NCI-H1105 (cell line): Measurements from ENCODE around the gene WWOX.

Experiments
- DNase-seq: peaks from one replicate; lab custom pipeline; 2025; lab: John Stamatoyannopoulos, UW

Gene WWOX

GRCh38 chr16:78476615-78477014 lies 377.2 kb downstream of the WWOX start:
- no peak for DNase-seq

- DNase-seq: peak; percentile 36
Observed at GRCh38 chr16:78478267-78478861, 378.9 kb downstream of the WWOX start.

- DNase-seq: no peak
Observed at GRCh38 chr16:78479723-78480122, 380.3 kb downstream of the WWOX start.

- no peak for DNase-seq
Observed at GRCh38 chr16:78480588-78480987, 381.1 kb downstream of the WWOX start.

GRCh38 chr16:78483124-78483992 lies 383.9 kb downstream of the WWOX start:
- DNase-seq: no peak

GRCh38 chr16:78484509-78485058 lies 385.1 kb downstream of the WWOX start:
- no peak for DNase-seq

- DNase-seq: no peak
Observed at GRCh38 chr16:78485188-78485916, 385.9 kb downstream of the WWOX start.

- DNase-seq: no peak
Observed at GRCh38 chr16:78485917-78486257, 386.4 kb downstream of the WWOX start.

- no peak for DNase-seq
Observed at GRCh38 chr16:78487471-78487870, 388.0 kb downstream of the WWOX start.

- DNase-seq: no peak
Observed at GRCh38 chr16:78489072-78489471, 389.6 kb downstream of the WWOX start.

- no peak for DNase-seq
Observed at GRCh38 chr16:78489631-78490030, 390.2 kb downstream of the WWOX start.

- no peak for DNase-seq
Observed at GRCh38 chr16:78490431-78490830, 391.0 kb downstream of the WWOX start.

- no peak for DNase-seq
Observed at GRCh38 chr16:78490847-78491246, 391.4 kb downstream of the WWOX start.

- DNase-seq: no peak
Observed at GRCh38 chr16:78493573-78493972, 394.1 kb downstream of the WWOX start.

GRCh38 chr16:78494105-78494504 lies 394.7 kb downstream of the WWOX start:
- DNase-seq: no peak

GRCh38 chr16:78494674-78495073 lies 395.2 kb downstream of the WWOX start:
- DNase-seq: no peak

GRCh38 chr16:78496189-78496588 lies 396.7 kb downstream of the WWOX start:
- no peak for DNase-seq

GRCh38 chr16:78499399-78499798 lies 399.9 kb downstream of the WWOX start:
- no peak for DNase-seq

GRCh38 chr16:78500659-78501270 lies 401.3 kb downstream of the WWOX start:
- DNase-seq: no peak

- no peak for DNase-seq
Observed at GRCh38 chr16:78501744-78502143, 402.3 kb downstream of the WWOX start.

- DNase-seq: no peak
Observed at GRCh38 chr16:78502812-78503350, 403.4 kb downstream of the WWOX start.

GRCh38 chr16:78503602-78504001 lies 404.1 kb downstream of the WWOX start:
- peak; percentile 16 for DNase-seq
